Stimulated activated CD4-positive, alpha-beta T cell treated with anti-CD3 and anti-CD28 coated beads, Interleukin-12 subunit alpha, Interleukin-12 subunit beta, amount 100 ng/mL, for 4 hours (primary cell): ENCODE data around the gene HRK.

Source experiments
- DNase-seq: peaks from one replicate; pipeline ENCODE4 v3.0.0-alpha.2; 2020

Gene HRK

DNA sequence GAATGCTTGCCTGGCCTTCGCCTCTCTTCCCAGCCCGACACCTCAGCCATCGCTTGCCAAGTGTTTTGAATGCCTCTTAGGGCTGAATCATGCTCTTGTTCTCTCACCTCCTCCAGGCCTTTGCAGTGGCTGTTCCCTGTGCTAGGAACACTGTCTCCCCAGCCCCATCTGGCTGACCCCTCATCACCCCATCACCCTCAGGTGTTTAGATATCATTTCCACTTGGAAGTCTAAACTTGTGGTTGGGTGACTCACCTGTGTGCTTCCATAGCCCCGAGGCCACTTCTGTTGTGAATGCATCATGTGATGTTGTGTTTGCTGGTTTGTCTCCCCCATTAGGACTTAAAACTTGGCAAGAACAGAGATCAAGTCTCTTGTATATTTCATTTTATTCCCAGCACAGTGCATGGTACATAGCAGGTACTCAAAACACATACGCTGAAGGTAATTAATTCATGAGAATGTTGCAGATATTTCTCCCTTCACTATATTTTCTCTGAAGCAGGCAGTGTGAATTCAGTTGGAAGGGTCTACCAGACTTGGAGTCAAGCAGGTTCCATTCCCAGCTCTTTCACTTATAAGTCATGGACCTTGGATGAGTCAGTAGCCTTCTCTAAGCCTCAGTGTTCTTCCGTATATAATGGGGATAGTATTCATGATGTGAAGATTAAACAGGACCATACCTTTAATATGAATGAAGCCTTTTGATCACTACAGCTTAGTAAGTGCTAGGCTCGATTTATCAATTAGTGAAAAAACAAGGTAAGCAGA is 67.8 kb downstream of the HRK start:
- no peak for DNase-seq

DNA sequence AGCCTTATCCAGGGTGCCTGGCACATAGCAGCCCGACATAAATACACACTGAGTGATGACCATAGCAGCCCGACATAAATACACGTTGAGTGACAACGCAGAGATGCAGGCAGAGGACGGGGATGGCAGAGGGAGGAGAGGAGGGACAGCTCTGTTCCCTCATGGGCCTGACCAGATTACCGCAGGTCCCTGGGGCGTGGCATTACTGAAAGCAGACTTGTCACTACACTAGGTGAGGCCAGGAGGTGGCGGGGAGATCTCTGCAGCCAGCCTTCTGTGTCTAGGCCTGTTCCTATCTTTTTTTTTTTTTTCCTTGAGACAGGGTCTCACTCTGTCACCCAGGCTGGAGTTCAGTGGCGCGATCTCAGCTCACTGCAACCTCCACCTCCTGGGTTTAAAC is 69.0 kb downstream of the HRK start:
- no peak for DNase-seq

DNA sequence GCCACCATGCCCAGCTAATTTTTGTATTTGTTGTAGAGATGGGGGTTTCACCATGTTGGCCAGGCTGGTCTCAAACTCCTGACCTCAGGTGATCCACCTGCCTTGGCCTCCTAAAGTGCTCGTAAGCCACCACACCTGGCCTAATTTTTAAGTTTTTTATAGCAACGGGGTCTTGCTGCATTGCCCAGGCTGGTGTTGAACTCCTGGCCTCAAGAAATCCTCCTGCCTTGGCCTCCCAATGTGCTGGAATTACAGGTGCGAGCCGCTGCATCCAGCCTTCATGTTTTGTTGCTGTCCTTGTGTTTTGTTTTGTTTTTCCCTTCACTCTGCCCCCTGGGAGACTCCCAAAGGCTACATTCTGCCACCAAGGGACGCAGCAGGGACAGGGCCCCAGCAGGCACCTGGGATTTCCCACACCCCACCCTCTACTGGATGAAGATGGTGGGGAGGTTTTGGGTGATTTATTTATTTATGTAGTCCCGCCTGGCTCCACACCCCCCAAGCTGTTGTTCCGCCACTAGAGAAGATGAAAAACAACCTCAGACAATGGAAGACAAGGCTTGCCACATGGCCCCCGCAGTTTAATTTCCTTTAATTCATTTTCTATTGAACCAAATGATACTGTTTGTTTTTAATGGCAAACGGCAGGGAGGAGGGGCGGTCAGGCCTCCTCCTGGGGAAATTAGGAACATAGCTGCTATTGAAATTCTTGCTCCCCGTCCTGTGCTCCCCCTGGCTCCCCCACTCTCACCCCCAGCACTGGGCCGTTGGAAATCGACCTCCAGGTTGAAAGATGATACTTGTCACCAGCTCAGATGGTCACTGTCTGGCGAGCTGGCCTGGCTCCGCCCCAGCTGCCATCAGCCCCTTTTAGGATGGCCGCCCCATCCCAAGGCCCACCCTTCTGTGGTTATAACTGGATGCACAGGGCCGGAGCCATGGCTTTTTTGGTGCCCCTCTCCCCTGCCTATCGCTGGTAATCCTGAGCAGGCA is 72.8 kb downstream of the HRK start:
- DNase-seq, result no peak

DNA sequence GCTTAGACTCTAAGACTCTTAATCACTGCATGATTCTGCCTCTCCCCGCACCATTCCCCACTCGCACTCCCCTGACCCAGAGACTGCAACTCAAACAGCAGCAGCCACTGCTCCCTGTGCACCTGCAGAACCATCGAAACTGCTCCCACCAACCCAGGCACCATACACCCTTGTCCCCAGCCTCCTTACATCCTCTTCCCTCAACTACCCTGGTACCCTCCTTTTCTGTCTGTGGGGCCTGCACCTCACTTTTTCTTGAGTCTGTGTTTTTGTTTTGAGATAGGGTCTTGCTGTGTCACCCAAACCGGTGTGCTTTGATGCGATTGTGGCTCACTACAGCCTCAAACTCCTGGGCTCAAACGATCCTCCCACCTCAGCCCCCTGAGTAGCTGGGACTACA is 73.7 kb downstream of the HRK start:
- DNase-seq, result no peak

DNA sequence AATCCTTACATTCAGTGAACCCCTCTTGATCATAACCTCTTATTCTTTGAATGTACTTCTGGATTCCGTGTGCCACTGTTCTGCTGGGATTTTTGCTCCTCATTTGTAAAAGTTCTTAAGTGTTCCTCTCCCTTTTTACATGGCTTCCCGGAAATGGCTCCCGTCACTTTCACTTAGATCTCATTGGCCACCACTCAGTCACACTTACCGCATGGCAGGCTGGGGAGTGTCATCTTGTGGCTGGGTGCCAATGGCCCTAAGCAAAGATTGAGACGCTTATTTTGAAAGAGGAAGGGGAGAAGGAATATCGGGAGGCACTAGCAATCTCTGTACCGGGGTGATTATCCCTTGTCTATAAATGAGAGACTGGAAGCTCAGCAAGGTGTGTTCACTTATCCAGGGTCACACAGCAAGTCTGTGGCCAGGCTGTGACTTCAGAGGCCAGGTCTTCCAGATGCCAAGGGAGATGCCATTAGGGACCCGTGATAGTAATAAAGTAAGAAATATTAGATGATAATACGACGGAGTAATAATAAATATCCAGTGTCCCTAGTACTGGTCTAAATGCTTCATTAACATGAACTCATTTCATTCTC is 74.3 kb downstream of the HRK start:
- no peak for DNase-seq
